Measurements from ENCODE around the gene USP12.
"Not testable (repeated sequence)": the region's sequence is repeated elsewhere in the genome, so short reads cannot be mapped to it uniquely, and the experiment has no call there.

Gene USP12, protein sequence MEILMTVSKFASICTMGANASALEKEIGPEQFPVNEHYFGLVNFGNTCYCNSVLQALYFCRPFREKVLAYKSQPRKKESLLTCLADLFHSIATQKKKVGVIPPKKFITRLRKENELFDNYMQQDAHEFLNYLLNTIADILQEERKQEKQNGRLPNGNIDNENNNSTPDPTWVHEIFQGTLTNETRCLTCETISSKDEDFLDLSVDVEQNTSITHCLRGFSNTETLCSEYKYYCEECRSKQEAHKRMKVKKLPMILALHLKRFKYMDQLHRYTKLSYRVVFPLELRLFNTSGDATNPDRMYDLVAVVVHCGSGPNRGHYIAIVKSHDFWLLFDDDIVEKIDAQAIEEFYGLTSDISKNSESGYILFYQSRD

DNA sequence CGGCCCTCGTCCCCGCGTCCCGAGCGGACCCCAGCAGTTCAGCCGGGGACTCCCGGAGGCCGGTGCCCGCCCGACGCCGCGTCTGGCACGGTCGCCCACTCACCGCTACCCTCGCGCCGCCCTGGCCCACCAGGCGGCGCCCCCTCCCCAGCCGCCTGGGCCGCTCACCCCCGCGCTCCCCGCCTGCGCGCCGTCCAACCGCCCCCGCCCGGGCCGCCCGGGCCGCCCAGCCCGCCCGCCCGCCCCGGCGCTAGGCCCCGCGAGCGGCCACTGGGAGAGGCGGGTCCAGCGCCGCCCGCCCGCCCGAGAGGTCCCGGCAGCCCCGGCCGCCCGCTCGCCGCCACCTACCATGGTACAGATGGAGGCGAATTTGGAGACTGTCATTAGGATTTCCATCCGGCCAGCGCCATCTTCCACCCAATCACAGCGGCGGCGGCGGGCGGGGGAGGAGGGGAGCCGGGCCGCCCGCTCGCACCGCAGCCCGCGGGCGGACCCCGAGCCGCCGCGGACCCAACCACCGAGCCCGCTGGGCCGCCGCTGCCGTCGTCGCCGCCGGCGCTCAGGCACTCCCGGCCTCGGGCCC is at the start of gene USP12:
USP12 (minus strand) TSS at position 568 of the 583 bp plus-strand sequence; CDS start at position 396, 172 bp downstream.
- DNase-seq (ENCODE audit: low read depth in 2 of 2), result no peak

DNA sequence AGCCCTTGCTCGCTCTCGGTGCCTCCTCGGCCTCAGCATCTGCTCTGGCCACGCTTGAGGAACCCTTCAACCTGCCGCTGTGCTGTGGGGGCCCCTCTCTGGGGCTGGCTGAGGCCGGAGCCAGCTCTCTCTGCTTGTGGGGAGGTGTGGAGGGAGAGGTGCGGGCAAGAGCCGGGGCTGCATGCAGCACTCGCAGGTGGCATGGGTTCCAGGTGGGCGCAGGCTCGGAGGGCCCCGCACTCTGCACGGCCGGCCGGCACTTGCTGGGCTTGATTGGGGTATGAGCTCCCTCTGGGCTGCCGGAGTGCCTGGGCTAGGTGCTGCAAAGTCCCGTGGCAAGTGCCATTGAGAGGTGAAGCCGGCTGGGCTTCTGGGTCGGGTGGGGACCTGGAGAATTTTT is 48.0 kb upstream of the USP12 start:
- no peak for DNase-seq (ENCODE audit: low read depth in 2 of 2)

DNA sequence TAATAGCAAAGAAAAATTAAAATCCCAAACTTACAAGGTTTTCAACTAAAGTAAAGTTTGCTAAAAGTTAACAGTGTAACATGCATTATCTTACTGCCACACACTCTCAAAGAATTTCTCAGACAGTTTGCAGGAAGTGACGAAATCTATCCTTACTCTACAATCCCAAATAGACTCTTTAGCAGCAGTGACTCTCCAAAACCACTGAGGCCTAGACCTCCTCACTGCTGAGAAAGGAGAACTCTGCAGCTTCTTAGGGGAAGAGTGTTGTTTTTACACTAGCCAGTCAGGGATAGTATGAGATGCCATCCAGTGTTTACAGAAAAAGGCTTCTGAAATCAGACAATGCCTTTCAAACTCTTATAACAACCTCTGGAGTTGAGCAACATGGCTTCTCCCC is 47.2 kb upstream of the USP12 start:
- DNase-seq (ENCODE audit: low read depth in 2 of 2), result not testable (repeated sequence)

DNA sequence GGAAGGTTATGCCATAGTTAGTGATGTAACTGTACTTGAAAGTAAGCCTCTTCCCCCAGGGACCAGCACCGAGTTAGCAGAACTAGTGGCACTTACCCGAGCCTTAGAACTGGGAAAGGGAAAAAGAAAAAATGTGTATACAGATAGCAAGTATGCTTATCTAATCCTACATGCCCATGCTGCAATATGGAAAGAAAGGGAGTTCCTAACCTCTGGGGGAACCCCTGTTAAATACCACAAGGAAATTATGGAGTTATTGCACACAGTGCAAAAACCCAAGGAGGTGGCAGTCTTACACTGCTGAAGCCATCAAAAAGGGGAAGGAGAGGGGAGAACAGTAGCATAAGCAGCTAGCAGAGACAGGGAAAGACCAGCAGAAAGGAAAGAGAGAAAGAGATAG is 46.2 kb upstream of the USP12 start:
- DNase-seq (ENCODE audit: low read depth in 2 of 2), result not testable (repeated sequence)

DNA sequence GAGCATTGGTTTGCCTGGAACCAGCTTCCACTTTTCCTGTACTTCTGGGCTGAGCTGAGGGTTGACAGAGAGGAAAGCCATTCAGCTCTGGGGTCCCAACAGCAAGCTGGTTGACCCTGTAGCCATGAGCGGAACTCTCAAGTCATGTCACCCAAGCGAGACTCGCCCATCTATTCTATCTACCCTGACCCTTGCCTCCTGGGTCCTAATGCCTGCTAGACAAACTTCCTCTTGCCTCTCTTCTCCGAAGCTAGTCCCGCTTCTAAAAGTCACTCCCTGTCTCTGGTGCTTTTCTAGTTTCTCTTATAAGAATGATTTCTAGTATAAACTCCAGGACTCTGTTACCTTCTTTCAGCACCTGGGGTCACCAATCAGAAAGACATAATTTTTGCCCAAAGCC is 41.8 kb upstream of the USP12 start:
- DNase-seq (ENCODE audit: low read depth in 2 of 2), result not testable (repeated sequence)

DNA sequence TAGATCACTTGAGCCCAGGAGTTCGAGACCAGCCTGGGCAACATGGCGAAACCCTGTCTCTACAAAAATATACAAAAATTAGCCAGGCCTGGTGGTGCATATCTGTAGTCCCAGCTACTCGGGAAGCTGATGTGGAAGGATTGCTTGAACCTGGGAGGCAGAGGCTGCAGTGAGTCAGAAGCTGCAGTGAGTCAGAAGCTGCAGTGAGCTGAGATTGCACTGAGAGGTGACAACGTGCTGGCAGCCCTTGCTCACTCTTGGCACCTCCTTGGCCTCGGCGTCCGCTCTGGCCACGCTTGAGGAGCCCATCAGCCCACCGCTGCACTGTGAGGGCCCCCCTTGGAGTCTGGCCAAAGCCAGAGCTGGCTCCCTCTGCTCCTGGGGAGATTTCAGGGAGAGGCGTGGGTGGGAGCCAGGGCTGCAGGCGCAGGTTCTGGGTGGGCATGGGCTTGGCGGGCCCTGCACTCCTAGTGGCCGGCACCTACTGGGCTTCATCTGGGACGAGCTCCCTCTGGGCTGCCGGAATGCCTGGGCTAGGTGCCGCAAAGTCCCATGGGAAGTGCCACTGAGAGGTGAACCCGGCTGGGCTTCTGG is 40.3 kb upstream of the USP12 start:
- DNase-seq (ENCODE audit: low read depth in 2 of 2), result no peak

DNA sequence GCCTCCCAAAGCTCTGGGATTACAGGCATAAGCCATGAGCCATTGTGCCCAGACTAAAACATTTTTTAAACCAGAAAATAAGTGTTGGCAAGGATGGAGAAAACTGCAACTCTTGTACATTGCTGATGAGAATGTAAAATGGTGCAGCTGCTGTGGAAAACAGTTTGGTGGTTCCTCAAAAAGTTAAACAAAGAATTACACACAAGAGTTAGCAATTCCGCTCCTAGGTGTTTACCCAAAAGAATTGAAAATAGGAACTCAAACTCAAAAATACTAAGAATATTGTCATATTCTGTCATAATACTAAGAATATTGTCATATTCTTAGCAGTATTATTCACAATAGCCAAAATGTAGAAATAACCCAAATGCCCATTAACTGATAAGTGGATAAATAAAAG is 39.7 kb upstream of the USP12 start:
- DNase-seq (ENCODE audit: low read depth in 2 of 2), result no peak

DNA sequence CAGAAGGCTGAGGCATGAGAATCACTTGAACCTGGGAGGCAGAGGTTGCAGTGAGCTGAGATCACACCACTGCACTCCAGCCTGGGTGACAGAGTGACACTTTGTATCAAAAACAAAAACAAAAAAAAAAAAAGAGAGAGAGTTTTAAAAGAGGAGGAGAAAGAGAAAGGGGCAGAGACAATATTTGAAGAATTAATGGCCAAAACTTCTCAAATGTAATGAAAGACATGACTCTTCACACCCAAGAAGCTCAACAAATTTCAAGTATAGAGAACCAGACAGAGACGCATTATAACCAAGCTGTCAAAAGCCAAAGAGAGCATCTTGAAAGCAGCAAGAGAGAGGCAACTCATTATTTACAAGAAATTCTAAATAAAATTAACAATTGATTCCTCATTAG is 36.9 kb upstream of the USP12 start:
- no peak for DNase-seq (ENCODE audit: low read depth in 2 of 2)

DNA sequence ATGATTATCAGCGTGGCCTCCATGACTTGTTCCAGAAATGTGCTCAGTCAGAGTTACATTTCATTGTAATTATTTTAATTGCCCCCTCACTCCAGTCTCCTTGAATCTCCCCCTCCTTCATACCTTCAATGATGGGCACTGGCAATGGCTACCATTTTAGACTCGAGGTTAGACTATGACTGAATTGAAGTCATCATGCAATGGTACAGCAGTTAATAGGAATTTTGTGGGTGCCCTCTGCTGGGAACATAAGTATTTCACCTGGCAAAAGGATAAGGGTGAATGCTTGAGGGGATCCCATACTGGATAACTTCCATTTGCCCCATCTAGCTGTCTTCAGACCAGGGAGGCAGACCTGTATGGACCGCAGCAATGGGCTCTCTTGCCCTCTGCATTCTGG is 32.2 kb upstream of the USP12 start:
- no peak for DNase-seq (ENCODE audit: low read depth in 2 of 2)

DNA sequence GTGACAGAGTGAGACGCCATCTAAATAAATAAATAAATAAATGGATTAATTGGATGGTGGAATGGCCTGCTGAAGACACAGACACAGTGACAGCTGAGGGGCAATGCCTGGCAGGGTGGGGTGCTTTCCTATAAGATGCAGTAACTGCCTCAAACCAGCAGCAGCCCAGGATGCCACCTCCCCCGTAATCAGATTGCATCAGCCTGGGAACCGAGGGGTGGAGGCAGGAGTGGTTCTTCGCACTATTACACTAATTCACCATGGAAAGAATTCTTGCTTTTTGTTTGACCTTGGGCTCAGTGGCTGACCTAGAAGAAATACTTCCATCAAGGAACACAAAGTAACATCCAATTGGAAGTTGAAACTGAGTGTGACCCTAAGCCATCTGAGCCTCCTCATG is 31.6 kb upstream of the USP12 start:
- DNase-seq (ENCODE audit: low read depth in 2 of 2), result no peak

DNA sequence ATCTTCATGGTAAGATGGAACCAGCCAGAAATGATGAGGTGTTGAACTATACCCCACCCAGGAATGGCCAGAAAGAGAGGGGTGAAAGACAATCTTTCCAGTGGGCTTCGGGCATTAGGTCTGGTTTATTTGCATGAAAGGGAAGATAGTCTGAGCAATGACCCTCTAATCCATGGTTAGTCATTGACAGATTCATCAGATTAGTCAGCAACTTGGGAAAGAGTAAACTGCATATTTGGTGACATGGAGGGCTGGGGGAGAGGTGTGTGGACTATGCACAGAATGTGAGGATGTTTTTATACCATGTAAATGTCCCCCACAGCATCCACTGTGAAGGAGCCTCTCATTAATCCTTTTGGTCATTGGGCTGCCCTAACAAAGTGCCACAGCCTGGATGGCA is 30.1 kb upstream of the USP12 start:
- DNase-seq (ENCODE audit: low read depth in 2 of 2), result no peak

DNA sequence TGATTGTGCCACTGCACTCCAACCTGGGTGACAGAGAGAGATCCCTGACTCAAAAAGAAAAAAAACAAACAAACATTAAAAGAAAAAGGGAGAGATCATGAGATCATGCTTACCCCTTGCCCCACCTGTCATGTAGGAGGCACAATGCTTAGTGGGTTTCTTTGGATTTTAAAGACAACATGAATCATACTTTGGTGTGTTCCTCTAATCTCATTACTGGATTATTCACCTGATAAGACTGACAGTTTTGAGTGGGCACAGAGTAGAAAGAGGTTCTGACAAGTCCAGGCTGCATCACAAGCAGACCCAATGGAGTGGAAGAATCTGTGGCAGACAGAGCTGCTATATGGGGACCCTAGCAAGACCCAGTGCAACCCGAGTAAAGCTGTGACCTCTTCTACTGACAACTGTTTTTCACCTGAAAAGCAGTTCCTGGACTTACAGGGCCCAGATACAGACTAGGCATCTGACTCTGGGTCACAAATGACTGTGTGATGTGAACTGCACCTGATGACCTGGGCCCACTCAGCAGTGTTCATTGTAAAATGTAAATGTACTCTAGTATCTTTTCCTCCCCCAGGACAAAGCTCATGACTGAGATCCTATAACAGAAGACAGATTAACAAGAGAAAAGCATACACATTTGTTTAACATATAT is 28.9 kb upstream of the USP12 start:
- DNase-seq (ENCODE audit: low read depth in 2 of 2), result no peak

DNA sequence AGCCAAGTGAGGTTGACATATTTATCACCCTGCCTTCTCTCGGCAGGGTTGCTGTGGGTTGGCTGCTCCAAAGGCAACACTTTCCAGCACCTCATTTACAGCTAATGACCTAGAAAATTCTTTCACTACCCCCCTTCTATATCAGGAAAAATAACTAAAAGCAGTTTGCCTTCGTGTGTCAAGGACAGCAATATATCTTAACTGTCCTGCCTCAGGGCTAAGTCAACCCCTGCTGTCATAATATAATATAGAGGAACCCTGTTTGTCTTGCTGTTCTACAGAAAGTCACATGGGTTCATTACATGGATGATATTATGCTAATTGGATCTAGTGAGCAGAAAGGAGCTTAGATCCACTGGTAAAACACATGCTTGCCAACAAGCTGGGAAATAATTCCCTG is 28.1 kb upstream of the USP12 start:
- no peak for DNase-seq (ENCODE audit: low read depth in 2 of 2)

DNA sequence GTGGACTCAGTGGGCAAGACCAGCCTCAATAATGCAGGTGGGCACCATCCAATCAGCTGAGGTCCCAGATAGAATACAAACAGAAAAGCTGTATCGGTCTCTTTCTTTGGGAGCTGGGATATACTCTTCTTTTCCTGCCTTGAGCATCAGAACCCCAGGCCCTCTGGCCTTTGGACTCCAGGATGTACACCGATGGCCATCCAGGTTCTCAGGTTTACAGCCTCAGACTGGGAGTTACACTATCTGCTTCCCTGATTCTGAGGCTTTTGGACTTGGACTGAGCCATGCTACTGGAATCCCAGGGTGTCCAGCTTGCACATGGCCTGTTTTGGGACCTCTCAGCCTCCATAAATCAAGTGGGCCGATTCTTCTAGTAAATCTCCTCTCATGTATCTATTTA is 27.6 kb upstream of the USP12 start:
- DNase-seq (ENCODE audit: low read depth in 2 of 2), result no peak

DNA sequence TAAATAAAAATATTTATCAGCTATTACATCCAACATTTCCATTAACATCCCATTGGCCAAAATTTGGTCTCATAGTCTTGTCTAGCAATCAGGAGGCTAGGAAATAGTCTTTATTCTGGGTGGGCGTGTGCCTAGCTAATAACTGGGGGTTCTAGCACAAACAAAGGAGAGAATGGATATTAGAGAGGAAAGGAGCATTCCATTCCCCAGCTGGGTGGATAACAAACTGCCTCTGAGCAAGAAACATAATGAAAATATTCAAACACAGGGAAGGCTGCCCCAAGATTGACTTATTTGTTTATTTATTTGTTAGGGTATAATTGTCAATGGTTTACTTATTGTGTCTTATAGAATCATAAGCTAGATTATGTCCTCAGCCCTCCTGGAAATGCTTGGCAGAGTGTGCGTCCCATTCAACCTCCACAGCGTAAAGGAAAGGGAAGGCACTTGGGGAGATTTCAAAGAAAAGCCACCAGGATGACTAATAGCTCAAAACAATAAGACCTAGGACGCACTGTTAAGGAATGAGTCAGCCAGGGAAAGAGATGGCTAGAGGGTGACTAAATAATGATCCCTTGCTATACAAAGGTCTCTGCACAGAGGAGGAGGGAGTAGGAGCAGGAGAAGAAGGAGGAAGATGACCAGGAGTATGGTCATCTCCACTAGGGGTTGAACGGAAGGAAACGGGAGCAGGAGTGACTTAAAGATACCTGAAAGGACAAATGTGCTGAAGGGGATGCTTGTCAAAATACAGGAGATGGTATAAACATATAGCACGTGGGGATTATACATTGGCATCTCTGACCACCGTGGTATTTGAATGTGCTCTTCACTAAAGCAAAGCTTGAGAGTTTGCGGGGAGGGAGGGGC is 23.5 kb upstream of the USP12 start:
- no peak for DNase-seq (ENCODE audit: low read depth in 2 of 2)

DNA sequence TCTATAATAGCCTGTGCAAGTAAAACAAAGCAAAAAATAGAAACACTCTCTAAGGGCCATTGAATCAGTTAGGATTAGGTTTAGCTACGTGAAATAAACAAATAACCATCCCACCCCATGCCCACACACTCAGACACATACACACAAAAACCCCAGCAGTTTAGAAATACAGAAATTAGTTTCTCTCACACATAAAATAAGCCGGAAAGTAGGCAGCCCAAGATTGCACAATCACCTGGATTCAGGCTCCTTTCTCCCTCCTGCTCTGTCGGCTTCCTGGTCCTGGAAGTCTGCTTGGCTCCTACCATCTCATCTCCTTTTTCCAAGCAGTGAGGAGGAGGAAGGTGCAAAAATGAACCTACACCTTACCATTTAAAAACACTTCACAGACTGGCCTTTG is 22.6 kb upstream of the USP12 start:
- no peak for DNase-seq (ENCODE audit: low read depth in 2 of 2)

DNA sequence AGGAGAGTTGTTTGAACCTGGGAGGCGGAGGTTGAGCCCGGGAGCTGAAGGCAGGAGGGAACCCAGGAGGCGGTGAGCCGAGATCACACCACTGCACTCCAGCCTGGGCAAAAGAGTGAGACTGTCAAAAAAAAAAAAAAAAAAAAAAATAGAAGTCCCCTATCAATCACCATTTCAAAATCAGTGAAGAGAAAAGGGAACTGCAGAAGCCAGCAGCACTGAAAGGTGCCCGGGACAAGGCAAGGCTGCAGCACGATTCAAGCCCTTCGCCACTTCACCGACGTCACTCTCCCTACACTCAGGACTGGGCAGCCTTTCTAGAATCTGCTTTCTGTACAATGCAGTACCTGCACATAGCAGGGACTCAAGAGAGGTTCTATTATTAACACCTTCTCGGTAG is 21.9 kb upstream of the USP12 start:
- no peak for DNase-seq (ENCODE audit: low read depth in 2 of 2)

DNA sequence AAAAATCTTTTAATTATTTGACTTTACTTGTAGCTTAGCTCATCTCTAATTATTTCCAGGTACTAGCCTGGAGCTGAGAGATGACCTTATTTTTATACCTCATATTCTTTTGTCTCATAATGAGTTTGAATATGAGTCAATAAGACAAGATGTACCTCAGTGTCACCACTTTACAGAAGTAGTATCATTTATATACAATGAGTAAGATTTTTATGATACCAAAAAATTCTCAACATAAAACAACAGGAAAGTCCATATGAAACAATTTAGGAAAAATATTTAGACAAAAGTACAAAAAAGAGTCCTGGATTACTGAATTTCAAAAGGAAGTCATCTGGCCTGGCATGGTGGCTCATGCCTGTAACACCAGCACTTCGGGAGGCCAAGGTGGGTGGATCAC is 21.4 kb upstream of the USP12 start:
- no peak for DNase-seq (ENCODE audit: low read depth in 2 of 2)

DNA sequence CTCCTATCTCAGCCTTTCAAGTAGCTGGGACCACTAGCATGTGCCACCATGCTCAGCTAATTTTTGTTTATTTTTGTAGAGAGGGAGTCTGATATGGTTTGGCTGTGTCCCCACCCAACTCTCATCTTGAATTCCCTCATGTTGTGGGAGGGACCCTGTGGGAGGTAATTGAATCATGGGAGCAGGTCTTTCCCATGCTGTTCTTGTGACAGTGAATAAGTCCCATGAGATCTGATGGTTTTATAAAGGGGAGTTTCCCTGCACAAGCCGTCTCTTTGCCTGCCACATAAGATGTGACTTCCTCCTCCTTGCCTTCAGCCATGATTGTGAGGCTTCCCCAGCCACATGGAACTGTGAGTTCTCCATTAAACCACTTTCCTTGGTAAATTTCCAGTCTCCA is 20.8 kb upstream of the USP12 start:
- DNase-seq (ENCODE audit: low read depth in 2 of 2), result not testable (repeated sequence)

DNA sequence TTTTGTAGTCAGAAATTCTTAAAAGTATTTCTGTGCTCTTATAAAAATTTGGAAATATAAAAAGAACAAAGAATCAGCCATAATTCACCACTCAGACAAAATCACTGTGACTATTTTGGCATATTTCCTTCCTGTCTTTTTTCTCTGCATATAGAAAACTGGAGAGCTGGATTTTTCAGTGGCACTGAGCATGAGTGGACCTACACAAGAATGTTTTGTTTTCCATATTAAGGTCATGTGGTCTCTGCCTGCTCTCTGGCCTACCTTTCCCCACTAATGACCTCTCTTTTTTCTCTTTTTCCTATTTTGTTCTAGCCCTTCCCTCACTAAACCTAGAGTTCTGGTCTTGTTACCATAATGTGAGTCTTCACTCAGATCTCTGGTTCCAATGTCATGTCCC is 17.6 kb upstream of the USP12 start:
- no peak for DNase-seq (ENCODE audit: low read depth in 2 of 2)

DNA sequence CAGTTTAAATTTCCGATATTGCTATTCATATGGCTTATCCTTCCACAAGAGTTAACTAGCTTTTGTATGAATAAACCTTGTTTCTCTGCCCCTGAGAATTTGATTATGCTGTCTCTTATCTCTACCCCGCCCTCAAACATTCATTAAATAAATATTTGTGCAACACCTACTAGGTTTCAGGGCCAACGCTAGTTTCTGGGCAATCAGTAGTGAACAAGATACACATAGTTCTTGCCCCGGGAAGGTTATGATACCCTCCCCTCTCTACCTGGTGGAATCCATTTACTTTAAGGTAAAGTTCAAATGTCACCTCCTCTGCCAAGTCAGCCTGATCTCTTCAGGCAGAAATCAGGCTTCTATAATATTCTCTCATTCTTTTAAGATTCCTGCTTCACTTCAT is 16.6 kb upstream of the USP12 start:
- no peak for DNase-seq (ENCODE audit: low read depth in 2 of 2)

DNA sequence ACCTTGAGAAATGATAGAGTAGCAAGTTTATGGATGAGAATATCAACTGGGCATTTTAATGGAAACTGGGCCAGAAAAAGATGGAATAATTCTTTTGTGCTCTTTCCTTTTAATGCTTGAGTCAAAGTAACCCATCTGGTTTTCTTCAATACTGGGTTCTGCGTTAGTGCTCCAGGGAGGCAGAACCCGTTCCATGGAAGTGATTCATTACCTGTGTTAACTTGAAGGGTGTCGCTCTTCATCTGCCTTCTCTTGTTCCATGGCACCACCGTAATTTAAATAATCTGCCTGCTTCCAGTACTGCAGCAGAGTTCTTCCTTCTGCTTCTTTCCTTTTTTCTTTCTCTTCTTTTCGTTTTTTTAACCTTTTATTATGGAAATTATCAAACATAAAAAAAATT is 14.7 kb upstream of the USP12 start:
- no peak for DNase-seq (ENCODE audit: low read depth in 2 of 2)
